HL-60 (cell line): ENCODE data around the gene RPL22.

Experiments used
- DNase-seq, 2 experiments: peaks; one replicate each; pipeline ENCODE4 v3.0.0-alpha.2; 2010 to 2020; ENCODE audit warnings: low read depth in 1 of 2, low spot score in 1 of 2
- H3K27ac ChIP-seq: fragments of 250-450 bp; sonication (Bioruptor Pico); replicated peaks from 2 replicates; pipeline ENCODE4 v1.5.1; 2020; ENCODE audit warnings: mild to moderate bottlenecking, moderate library complexity
- H3K27me3 ChIP-seq: fragments of 250-450 bp; sonication (Bioruptor Pico); 2 replicates; pipeline ENCODE4 v1.5.1; 2021; ENCODE audit warnings: mild to moderate bottlenecking, moderate library complexity; ENCODE audit not compliant: insufficient read depth, poor library complexity, severe bottlenecking
- H3K4me3 ChIP-seq: replicated peaks from 2 replicates; pipeline ENCODE4 v1.5.1; 2011; ENCODE audit warnings: mild to moderate bottlenecking, control low read depth, low read length; ENCODE audit not compliant: insufficient read depth
- CTCF ChIP-seq: IDR thresholded peaks from one replicate; pipeline ENCODE4 v1.5.1; 2011; ENCODE audit warnings: low read length, control low read depth, inconsistent platforms; ENCODE audit not compliant: insufficient read depth
- GABPA ChIP-seq: IDR thresholded peaks from 2 replicates; pipeline ENCODE4 v1.6.1; 2012; ENCODE audit warnings: low read depth
- POLR2AphosphoS5 ChIP-seq: IDR thresholded peaks from 2 replicates; pipeline ENCODE4 v1.6.1; 2012; ENCODE audit warnings: low read depth
- REST ChIP-seq: IDR thresholded peaks from 2 replicates; pipeline ENCODE4 v1.6.1; 2012; ENCODE audit warnings: low read depth; ENCODE audit not compliant: insufficient replicate concordance
- SPI1 ChIP-seq: IDR thresholded peaks from 2 replicates; pipeline ENCODE4 v1.6.1; 2012; ENCODE audit warnings: low read depth, mild to moderate bottlenecking, borderline replicate concordance

The RPL22 gene

GRCh38 chr1:6207075-6207885 is 7.9 kb upstream of the RPL22 start:
- no peak overlapping the region for H3K27ac ChIP-seq
- peaks cover 20% of the 10 kb centered on the region for H3K27me3 ChIP-seq
- no peak for TF ChIP-seq SPI1
- no peak for TF ChIP-seq POLR2AphosphoS5
- TF ChIP-seq REST: no peak
- no peak for TF ChIP-seq CTCF
- TF ChIP-seq GABPA: no peak
- no peak overlapping the region for H3K4me3 ChIP-seq
- DNase-seq: no peak

GRCh38 chr1:6206520-6206855 is 7.1 kb upstream of the RPL22 start:
- peaks cover 20% of the 10 kb centered on the region for H3K27me3 ChIP-seq
- H3K4me3 ChIP-seq: no peak overlapping the region
- DNase-seq: no peak
- no peak overlapping the region for H3K27ac ChIP-seq
- no peak for TF ChIP-seq GABPA

- Histone ChIP-seq H3K27me3 (peaks cover 20% of the 10 kb centered on the region), H3K27ac (no peak within 1 kb of the TSS; the same call in 1 of the 2 replicates), H3K4me3 (no peak within 1 kb of the TSS)
- no peak for DNase-seq
- TF ChIP-seq POLR2AphosphoS5 (no peak), GABPA (no peak)
Measured at GRCh38 chr1:6205849-6206519, 6.6 kb upstream of the RPL22 start, which contains the start of gene RNF207. Gene RNF207 (plus strand): TSS chr1:6206119. CDS start chr1:6206536, 417 bp downstream.

- Histone ChIP-seq H3K4me3 (no peak overlapping the region), H3K27me3 (peaks cover 18% of the 10 kb centered on the region), H3K27ac (no peak overlapping the region)
- DNase-seq: no peak
- no peak for TF ChIP-seq GABPA
- no peak for TF ChIP-seq POLR2AphosphoS5
- TF ChIP-seq REST: no peak
- no peak for TF ChIP-seq SPI1
- no peak for TF ChIP-seq CTCF
Measured at GRCh38 chr1:6202256-6202655, 2.9 kb upstream of the RPL22 start.
